WERI-Rb-1 (cell line): ENCODE results near the gene DMBX1.

Experiments
- DNase-seq: peaks from one replicate; pipeline ENCODE4 v3.0.0-alpha.2; 2020
- H3K27ac ChIP-seq: fragments of 250-450 bp; sonication (Bioruptor Pico); 2 replicates; pipeline ENCODE4 v1.5.1; 2020; ENCODE audit warnings: mild to moderate bottlenecking, moderate library complexity
- H3K27me3 ChIP-seq: fragments of 250-450 bp; sonication (Bioruptor Pico); 2 replicates; pipeline ENCODE4 v1.5.1; 2021; ENCODE audit warnings: mild to moderate bottlenecking, low read depth, moderate library complexity; ENCODE audit not compliant: insufficient read depth, severe bottlenecking
- H3K36me3 ChIP-seq: fragments of 250-450 bp; sonication (Bioruptor Pico); 2 replicates; pipeline ENCODE4 v1.5.1; 2020; ENCODE audit warnings: mild to moderate bottlenecking, moderate library complexity
- H3K4me3 ChIP-seq: 2 replicates; pipeline ENCODE4 v1.5.1; 2011; ENCODE audit warnings: low read depth, mild to moderate bottlenecking, control low read depth, low read length
- H3K9me3 ChIP-seq: fragments of 250-450 bp; sonication (Bioruptor Pico); 2 replicates; pipeline ENCODE4 v1.5.1; 2021; ENCODE audit warnings: mild to moderate bottlenecking, moderate library complexity; ENCODE audit not compliant: severe bottlenecking
- TF ChIP-seq, protein P1 (sequence below): IDR thresholded peaks from 2 replicates; pipeline ENCODE4 v1.5.1; 2011; ENCODE audit warnings: low read depth, mild to moderate bottlenecking, control low read depth, inconsistent platforms, low read length

The DMBX1 gene

GRCh38 chr1:46536527-46536926, 46.9 kb downstream of the DMBX1 start:
- no peaks in the 10 kb centered on the region for H3K9me3 ChIP-seq
- DNase-seq, result no peak
- no peaks in the 10 kb centered on the region for H3K36me3 ChIP-seq
- H3K27me3 ChIP-seq, result no peaks in the 10 kb centered on the region
- no peak overlapping the region for H3K4me3 ChIP-seq
- H3K27ac ChIP-seq, result no peak overlapping the region
- TF ChIP-seq, protein P1, sequence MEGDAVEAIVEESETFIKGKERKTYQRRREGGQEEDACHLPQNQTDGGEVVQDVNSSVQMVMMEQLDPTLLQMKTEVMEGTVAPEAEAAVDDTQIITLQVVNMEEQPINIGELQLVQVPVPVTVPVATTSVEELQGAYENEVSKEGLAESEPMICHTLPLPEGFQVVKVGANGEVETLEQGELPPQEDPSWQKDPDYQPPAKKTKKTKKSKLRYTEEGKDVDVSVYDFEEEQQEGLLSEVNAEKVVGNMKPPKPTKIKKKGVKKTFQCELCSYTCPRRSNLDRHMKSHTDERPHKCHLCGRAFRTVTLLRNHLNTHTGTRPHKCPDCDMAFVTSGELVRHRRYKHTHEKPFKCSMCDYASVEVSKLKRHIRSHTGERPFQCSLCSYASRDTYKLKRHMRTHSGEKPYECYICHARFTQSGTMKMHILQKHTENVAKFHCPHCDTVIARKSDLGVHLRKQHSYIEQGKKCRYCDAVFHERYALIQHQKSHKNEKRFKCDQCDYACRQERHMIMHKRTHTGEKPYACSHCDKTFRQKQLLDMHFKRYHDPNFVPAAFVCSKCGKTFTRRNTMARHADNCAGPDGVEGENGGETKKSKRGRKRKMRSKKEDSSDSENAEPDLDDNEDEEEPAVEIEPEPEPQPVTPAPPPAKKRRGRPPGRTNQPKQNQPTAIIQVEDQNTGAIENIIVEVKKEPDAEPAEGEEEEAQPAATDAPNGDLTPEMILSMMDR, result no peak

- DNase-seq, result no peak
- no peak overlapping the region for H3K27ac ChIP-seq
- H3K4me3 ChIP-seq, result no peak overlapping the region
- no peaks in the 10 kb centered on the region for H3K27me3 ChIP-seq
- no peaks in the 10 kb centered on the region for H3K9me3 ChIP-seq
- no peaks in the 10 kb centered on the region for H3K36me3 ChIP-seq
- TF ChIP-seq, protein P1, result no peak
These were observed 48.0 kb downstream of the DMBX1 start for GRCh38 chr1:46537651-46538050.

GRCh38 chr1:46538147-46538546, 48.5 kb downstream of the DMBX1 start:
- Histone ChIP-seq H3K9me3 (no peaks in the 10 kb centered on the region), H3K27ac (no peak overlapping the region), H3K36me3 (no peaks in the 10 kb centered on the region), H3K27me3 (no peaks in the 10 kb centered on the region), H3K4me3 (no peak overlapping the region)
- DNase-seq, result no peak
- TF ChIP-seq, protein P1, result no peak
